GM18498 (cell line): ENCODE measurements around the gene CYP2J2.
"Not testable (repeated sequence)": the region's sequence is repeated elsewhere in the genome, so short reads cannot be mapped to it uniquely, and the experiment has no call there.

Experiments used
- ATAC-seq: cut with Tn5 transposase; IDR thresholded peaks from one replicate; pipeline ENCODE4 v1.9.1; 2021; ENCODE audit warnings: mild to moderate bottlenecking, moderate library complexity; ENCODE audit not compliant: unreplicated experiment

CYP2J2 gene

DNA sequence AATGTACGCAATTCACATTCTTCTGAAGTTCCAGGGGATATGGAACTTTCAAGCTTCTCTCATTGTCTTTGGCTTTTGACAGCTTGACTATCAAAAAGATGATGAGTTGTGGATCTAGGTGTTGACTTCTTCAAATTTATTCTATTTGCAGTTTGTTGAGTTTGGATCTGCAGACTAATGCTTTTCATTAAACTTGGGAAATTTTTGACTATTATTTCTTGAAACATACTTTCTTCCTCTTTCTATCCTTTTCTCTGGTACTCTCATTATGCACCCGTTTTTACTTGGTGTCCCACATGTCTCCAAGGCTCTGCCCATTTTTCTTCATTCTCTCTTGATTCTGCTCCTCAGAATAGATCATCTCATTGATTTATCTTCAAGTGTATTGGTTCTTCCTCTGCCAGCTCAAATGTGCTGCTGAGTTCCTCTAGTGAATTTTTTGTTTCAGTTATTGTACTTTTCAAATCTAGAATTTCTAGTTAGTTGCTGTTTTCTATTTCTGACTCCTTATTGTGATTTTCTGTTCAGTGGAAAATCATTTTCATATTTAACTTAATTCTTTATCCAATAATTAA lies 49.4 kb downstream of the CYP2J2 start:
- no peak for ATAC-seq

DNA sequence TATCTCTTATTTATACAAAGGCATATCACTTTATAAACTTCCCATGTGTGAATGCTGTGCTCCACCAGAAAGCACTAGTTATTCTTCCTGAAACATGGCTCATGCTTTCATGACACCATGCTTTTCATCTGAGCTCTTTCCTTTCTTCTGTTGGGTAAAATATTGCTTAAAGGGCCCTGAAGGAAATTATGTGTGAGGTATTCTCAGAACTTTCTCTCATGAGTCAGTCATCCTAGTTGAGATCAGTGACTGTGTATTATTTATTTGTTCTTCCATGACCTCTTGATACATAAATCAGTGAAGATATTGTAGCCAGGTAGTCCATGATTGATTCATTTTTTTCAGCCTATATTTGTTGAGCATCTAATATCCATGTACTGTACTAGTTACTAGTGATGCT lies 54.8 kb downstream of the CYP2J2 start:
- no peak for ATAC-seq

DNA sequence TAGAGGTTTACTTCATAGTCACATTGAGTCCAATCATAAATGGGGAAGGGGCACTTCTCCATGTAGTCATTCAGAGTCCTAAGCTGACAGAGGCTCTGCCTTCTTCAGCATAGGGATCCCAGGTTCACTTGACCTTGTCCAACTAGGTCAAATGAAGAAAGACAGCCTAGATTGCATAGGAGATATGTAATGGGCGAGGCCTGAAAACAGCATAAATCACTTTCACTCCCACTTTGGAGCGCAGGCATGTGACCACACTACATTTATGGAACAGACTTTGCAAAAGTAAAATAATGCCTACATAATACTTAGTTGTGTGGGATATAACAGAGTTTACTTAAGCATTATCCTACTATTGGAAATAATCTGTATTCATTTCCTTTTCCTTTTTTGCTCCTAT lies 60.1 kb downstream of the CYP2J2 start:
- ATAC-seq: no peak

DNA sequence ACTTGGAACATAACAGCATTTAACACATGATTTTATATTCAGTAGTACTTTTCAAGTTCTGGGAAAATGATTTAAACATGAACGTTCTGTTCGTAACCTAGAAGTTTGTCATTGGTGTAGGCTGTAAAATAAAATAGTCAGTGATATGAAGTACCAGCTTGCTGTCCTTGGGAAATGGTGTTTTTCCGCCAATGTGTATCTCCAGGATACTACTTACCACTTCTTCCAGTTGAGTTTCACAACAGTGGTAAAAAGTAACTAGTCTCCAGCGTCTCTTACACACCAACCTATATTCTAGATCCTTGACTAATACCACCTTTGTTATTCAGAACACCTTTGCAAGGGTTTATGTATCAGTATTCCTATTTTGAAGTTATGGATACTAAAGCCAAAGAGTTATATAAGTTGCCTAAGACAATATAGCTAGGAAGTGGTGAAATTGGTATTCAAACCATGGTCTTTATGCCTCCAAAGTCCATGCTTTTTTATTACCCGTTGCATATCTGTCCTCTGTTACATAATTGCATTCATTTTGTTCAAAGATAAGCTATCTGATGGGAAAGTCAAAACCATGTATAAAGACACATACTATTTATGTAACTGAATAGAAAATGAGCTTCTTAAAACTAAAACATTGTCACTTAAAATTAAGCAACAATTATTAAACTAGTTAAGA lies 68.8 kb downstream of the CYP2J2 start:
- no peak for ATAC-seq

DNA sequence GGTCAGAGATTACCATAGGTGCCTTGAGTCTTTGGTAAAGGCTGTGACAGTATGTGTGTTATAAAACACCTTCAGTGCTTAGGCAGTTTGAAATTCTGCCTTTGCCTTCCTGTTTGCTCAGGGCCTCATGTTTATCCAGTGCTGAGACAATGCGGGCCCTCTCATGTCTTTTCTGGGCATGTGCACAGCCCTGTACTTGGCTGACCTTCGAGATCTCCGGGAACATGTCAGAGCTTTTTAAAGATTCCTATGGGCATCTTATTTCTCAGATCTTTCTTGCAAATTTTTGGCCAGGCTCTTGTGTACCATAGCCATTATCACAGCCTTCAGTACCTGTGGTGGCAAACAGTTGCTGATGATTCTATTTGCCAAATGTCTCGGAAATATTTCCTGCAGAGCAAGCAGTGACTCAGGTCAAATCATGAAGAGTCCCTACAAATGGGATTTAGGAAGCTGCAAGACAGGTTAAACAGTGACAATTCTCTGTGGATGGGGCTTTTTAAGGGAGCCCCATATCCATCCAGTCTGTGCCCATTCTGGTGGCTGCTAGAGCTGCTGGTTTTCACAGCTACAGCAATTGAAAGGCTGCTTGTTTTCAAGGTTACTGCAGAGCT lies 69.7 kb downstream of the CYP2J2 start:
- ATAC-seq: no peak

DNA sequence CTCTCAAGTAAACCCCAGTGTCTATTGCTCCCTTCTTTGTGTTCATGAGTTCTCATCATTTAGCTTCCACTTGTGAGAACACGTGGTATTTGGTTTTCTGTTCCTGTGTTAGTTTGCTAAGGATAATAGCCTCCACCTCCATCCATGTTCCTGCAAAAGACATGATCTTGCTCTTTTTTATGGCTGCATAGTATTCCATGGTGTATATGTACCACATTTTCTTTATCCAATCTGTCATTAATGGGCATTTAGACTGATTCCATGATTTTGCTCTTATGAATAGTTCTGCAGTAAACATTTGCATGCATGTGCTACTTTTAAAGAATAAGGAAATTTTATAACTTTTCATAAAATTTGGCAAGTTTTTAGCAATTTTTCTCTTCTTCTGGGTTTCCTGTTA lies 71.3 kb downstream of the CYP2J2 start:
- ATAC-seq: not testable (repeated sequence)

DNA sequence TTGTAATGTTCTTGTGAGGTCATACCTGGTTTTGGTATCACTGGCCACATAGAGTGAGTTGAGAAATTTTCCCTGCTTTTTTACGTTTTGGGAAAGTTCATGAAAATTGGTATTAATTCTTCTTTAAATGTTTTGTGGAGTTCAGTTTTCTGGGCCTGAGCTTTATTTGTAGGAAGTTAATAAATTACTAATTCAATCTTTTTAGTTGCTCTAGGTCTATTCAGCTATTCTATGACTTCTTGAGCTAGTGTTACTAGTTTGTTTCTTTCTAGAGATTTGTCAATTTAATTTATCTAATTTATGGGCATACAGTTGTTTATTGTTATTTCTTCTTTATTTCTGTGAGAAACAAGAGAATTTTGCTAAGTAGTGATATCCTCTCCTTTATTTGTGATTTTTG lies 74.5 kb downstream of the CYP2J2 start:
- ATAC-seq: no peak

DNA sequence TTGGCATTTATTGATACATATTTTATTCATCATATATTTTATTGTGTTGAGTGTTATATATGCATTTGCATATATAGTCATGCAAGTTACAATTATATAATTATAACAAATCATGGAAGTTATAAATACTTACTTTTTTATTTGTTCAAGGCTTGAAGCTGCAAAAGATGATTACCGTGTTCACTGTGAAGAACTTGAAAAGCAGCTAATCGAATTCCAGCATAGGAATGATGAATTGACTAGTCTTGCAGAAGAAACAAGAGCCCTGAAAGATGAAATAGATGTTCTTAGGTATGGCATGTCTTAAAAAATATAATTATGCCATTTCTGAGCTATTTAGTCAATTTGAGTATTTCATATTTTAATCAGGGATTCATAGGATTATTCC lies 79.7 kb downstream of the CYP2J2 start:
- ATAC-seq: no peak

DNA sequence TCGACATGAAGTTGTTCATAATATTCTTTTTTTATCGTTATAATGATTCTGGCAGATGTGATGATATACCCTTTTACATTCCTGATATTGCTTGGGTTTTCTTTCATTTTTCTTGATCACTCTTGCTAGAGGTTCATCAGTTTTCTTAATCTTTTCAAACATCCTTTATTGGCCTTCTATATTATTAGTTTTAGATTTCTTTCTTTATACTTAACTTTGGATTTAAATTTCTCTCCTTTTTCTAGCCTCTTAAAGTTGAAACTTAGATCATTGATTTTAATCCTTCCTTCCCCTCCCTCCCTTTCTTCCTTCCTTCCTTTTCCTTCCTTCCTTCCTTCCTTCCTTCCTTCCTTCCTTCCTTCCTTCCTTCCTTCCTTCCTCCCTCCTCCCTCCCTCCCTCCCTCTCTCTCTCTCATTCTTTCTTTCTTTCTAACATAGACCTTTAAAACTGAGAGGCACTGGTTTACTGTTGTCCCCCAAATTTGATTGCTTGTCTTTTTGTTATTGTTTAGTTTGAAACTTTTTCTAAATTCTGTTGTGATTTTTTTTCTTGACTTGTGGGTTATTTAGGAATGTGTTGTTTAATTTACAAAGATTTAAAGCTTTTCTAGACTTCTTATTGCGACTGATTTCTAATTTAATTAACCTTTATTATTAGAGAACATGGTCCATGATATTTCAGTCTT lies 80.2 kb downstream of the CYP2J2 start:
- no peak for ATAC-seq

DNA sequence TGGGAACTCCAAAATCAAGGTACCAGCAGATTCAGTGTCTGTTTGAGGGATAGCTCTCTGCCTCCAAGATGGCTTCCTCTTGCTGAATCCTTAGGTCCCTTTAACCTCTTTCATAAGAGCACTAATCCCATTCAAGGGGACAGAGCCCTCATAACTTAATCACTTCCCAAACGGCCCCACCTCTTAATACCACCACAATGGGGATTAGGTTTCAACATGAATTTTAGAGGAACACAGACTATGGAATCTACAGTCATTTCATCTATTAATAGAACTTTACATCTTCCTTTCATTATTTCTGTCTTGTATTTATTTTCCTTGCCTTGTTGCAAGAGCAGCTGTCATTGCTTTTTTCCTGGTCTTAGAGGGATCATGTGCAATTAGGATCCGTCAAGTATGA lies 81.5 kb downstream of the CYP2J2 start:
- no peak for ATAC-seq
